GM20000 (cell line): ENCODE measurements around the gene PTPRG.

Experiments
- DNase-seq: peaks from one replicate; pipeline ENCODE4 v3.0.0; 2012; ENCODE audit warnings: low spot score
- CTCF ChIP-seq: IDR thresholded peaks from 2 replicates; pipeline ENCODE4 v1.5.1; 2012; ENCODE audit warnings: mild to moderate bottlenecking, control low read depth; ENCODE audit errors: extremely low read depth, missing control alignments

Gene PTPRG

GRCh38 chr3:61961900-61962299 lies 400.5 kb downstream of the PTPRG start:
- no peak for TF ChIP-seq CTCF

GRCh38 chr3:61964566-61964965 lies 403.2 kb downstream of the PTPRG start:
- TF ChIP-seq CTCF, result no peak
- DNase-seq, result no peak

More at GRCh38 chr3:61961900-61962299, 400.5 kb downstream of the PTPRG start:
- no peak for DNase-seq

GRCh38 chr3:61965770-61966131 lies 404.4 kb downstream of the PTPRG start:
- no peak for DNase-seq
- TF ChIP-seq CTCF, result no peak

- no peak for DNase-seq
These were observed 404.8 kb downstream of the PTPRG start for GRCh38 chr3:61966200-61966599.

GRCh38 chr3:61967019-61967418 lies 405.6 kb downstream of the PTPRG start:
- TF ChIP-seq CTCF, result no peak
- DNase-seq, result no peak

More at GRCh38 chr3:61966200-61966599, 404.8 kb downstream of the PTPRG start:
- TF ChIP-seq CTCF, result no peak

GRCh38 chr3:61967937-61968336 lies 406.6 kb downstream of the PTPRG start:
- TF ChIP-seq CTCF, result no peak
- DNase-seq, result no peak

- TF ChIP-seq CTCF, result no peak
- DNase-seq, result no peak
These were observed 413.3 kb downstream of the PTPRG start for GRCh38 chr3:61974662-61975061.
